Measurements from ENCODE around the gene GREM1. TPM values are rescaled to one million over a fixed set of nuclear protein-coding genes. Genes with fewer than 3 reads are reported as not detected.

Gene GREM1
- total RNA-seq, 1 donor, result 499 TPM

DNA sequence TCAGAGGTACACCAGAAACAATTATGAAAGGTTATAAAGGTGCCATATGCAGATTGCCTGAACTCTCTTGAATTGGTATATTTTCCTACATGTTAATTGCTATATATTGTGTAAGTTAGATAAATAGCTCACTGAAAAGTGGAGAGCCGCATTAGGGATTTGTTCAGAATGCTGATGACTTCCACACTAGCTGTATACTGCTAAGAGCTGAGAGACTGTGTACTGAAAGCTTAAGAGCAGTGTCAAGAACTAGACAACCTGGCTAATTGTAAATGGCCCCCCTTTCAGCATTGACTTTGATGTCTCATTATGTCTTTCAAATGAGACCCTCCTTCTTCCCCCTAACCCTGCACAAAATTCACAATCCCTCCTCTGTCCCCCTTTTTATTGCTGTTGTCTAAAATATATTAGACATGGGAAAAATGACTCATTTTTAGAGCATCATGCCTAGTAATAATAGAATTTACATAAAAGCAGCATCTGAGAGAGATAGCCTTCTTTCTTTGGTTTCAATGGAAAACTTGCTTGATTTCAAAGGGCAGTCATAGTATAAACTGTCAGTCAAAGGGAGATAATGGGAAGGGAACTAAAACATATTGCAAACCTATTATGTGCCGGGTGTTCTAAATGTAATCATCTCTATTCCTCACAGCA, 34.7 kb upstream of the GREM1 start:
- Histone ChIP-seq H3K4me3 (ENCODE audit: insufficient read depth, low read length) (peak overlapping the region; percentile 17), H3K36me3 (ENCODE audit: insufficient read depth, low read length) (peaks cover 6% of the 10 kb centered on the region), H3K9me3 (ENCODE audit: low read depth, low read length) (no peaks in the 10 kb centered on the region), H2AFZ (ENCODE audit: low read length) (no peak overlapping the region), H3K27me3 (ENCODE audit: insufficient read depth, low read length) (no peaks in the 10 kb centered on the region), H3K4me1 (ENCODE audit: insufficient read depth, low read length) (peaks cover 50% of the 10 kb centered on the region), H3K79me2 (ENCODE audit: insufficient read depth, low read length) (peaks cover 15% of the 10 kb centered on the region), H3K4me2 (ENCODE audit: insufficient read depth, low read length) (peak overlapping the region; percentile 54), H4K20me1 (ENCODE audit: insufficient read depth, low read length) (no peaks in the 10 kb centered on the region), H3K27ac (ENCODE audit: low read depth, low read length) (peak overlapping the region; percentile 98)
- TF ChIP-seq, protein P1, sequence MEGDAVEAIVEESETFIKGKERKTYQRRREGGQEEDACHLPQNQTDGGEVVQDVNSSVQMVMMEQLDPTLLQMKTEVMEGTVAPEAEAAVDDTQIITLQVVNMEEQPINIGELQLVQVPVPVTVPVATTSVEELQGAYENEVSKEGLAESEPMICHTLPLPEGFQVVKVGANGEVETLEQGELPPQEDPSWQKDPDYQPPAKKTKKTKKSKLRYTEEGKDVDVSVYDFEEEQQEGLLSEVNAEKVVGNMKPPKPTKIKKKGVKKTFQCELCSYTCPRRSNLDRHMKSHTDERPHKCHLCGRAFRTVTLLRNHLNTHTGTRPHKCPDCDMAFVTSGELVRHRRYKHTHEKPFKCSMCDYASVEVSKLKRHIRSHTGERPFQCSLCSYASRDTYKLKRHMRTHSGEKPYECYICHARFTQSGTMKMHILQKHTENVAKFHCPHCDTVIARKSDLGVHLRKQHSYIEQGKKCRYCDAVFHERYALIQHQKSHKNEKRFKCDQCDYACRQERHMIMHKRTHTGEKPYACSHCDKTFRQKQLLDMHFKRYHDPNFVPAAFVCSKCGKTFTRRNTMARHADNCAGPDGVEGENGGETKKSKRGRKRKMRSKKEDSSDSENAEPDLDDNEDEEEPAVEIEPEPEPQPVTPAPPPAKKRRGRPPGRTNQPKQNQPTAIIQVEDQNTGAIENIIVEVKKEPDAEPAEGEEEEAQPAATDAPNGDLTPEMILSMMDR (IDR thresholded peaks at IDR 0.05; ENCODE audit: extremely low read depth, low read depth, low read length), result no peak
- DNase-seq (ENCODE audit: insufficient read length, low spot score, missing footprints), result no peak

DNA sequence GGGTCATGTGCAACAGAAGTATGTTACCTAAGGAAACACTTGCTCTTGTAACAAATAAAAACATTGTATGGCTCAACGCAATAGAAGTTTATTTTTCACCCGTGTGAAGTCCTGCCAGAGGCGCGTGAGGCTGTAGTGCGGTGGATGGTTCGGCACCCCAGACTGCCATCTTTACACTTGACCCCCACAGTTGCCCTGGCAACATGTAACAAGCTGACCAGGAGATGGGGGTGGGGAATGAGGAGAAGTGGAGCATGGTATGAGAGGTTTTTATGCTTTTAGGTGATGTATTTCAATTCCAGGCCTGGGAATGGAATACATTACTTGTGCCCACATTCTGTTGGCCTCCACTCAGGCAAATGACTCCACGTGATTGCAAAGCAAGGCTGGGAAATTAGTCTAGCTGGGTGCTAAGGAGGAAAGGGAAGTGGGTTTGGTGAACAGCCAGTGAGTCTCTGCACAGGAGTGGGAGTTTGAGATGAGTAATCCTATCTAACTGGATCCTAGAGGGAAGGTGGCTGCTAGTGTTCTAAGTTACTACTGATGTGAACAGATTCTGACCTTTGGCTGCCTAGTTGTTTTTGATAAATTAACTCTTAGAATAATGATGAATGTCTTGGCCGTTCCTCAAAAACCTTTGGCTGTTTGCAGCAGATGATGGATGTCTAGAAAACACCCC, 33.8 kb upstream of the GREM1 start:
- Histone ChIP-seq H3K4me1 (ENCODE audit: insufficient read depth, low read length) (peaks cover 54% of the 10 kb centered on the region), H3K4me3 (ENCODE audit: insufficient read depth, low read length) (peak overlapping the region; percentile 4), H3K4me2 (ENCODE audit: insufficient read depth, low read length) (peak overlapping the region; percentile 54), H4K20me1 (ENCODE audit: insufficient read depth, low read length) (no peaks in the 10 kb centered on the region), H3K27ac (ENCODE audit: low read depth, low read length) (peak overlapping the region; percentile 98), H3K27me3 (ENCODE audit: insufficient read depth, low read length) (no peaks in the 10 kb centered on the region), H3K36me3 (ENCODE audit: insufficient read depth, low read length) (peaks cover 6% of the 10 kb centered on the region), H2AFZ (ENCODE audit: low read length) (no peak overlapping the region), H3K79me2 (ENCODE audit: insufficient read depth, low read length) (peaks cover 15% of the 10 kb centered on the region), H3K9me3 (ENCODE audit: low read depth, low read length) (no peaks in the 10 kb centered on the region)
- TF ChIP-seq, protein P1 (IDR thresholded peaks at IDR 0.05; ENCODE audit: extremely low read depth, low read depth, low read length), result no peak
- DNase-seq (ENCODE audit: insufficient read length, low spot score, missing footprints), result peak; percentile 66

- no peak for DNase-seq (ENCODE audit: insufficient read length, low spot score, missing footprints)
- Histone ChIP-seq H4K20me1 (ENCODE audit: insufficient read depth, low read length) (no peaks in the 10 kb centered on the region), H3K79me2 (ENCODE audit: insufficient read depth, low read length) (peaks cover 15% of the 10 kb centered on the region), H3K4me1 (ENCODE audit: insufficient read depth, low read length) (peaks cover 54% of the 10 kb centered on the region), H3K36me3 (ENCODE audit: insufficient read depth, low read length) (peaks cover 6% of the 10 kb centered on the region), H2AFZ (ENCODE audit: low read length) (no peak overlapping the region), H3K27ac (ENCODE audit: low read depth, low read length) (peak overlapping the region; percentile 98), H3K9me3 (ENCODE audit: low read depth, low read length) (no peaks in the 10 kb centered on the region), H3K27me3 (ENCODE audit: insufficient read depth, low read length) (no peaks in the 10 kb centered on the region), H3K4me3 (ENCODE audit: insufficient read depth, low read length) (no peak overlapping the region), H3K4me2 (ENCODE audit: insufficient read depth, low read length) (peak overlapping the region; percentile 10)
- TF ChIP-seq, protein P1 (IDR thresholded peaks at IDR 0.05; ENCODE audit: extremely low read depth, low read depth, low read length), result no peak
Measured at GRCh38 chr15:32685576-32685975, 32.2 kb upstream of the GREM1 start.

- no peak overlapping the region for H3K4me3 ChIP-seq (ENCODE audit: insufficient read depth, low read length)
- peak overlapping the region; percentile 1 for H2AFZ ChIP-seq (ENCODE audit: low read length)
- peaks cover 43% of the 10 kb centered on the region for H3K4me1 ChIP-seq (ENCODE audit: insufficient read depth, low read length)
- H3K36me3 ChIP-seq (ENCODE audit: insufficient read depth, low read length), result peaks cover 6% of the 10 kb centered on the region
- H4K20me1 ChIP-seq (ENCODE audit: insufficient read depth, low read length), result no peaks in the 10 kb centered on the region
- H3K27me3 ChIP-seq (ENCODE audit: insufficient read depth, low read length), result no peaks in the 10 kb centered on the region
- peak overlapping the region; percentile 26 for H3K4me2 ChIP-seq (ENCODE audit: insufficient read depth, low read length)
- no peak for DNase-seq (ENCODE audit: insufficient read length, low spot score, missing footprints)
- TF ChIP-seq, protein P1 (IDR thresholded peaks at IDR 0.05; ENCODE audit: extremely low read depth, low read depth, low read length), result no peak
- H3K79me2 ChIP-seq (ENCODE audit: insufficient read depth, low read length), result peaks cover 13% of the 10 kb centered on the region
- no peaks in the 10 kb centered on the region for H3K9me3 ChIP-seq (ENCODE audit: low read depth, low read length)
- peak overlapping the region; percentile 75 for H3K27ac ChIP-seq (ENCODE audit: low read depth, low read length)
Measured at GRCh38 chr15:32687556-32687955, 30.2 kb upstream of the GREM1 start.
